HUES48 (cell line): ENCODE measurements around the gene HHAT.

Experiments used
- H3K27ac ChIP-seq: one replicate; pipeline ENCODE4 v1.7.0; 2013; ENCODE audit warnings: low read depth, low read length, inconsistent platforms
- H3K27me3 ChIP-seq: 2 replicates; pipeline ENCODE4 v1.6.1; 2013; ENCODE audit warnings: mild to moderate bottlenecking, low read length; ENCODE audit not compliant: control insufficient read depth, insufficient read depth
- H3K36me3 ChIP-seq: 2 replicates; pipeline ENCODE4 v1.6.1; 2013; ENCODE audit warnings: low read length; ENCODE audit not compliant: control insufficient read depth, insufficient read depth
- H3K4me1 ChIP-seq: 2 replicates; pipeline ENCODE4 v1.6.1; 2013; ENCODE audit warnings: mild to moderate bottlenecking, low read length; ENCODE audit not compliant: control insufficient read depth, insufficient read depth
- H3K4me3 ChIP-seq: 2 replicates; pipeline ENCODE4 v1.5.1; 2013; ENCODE audit warnings: mild to moderate bottlenecking, low read depth, low read length
- H3K9ac ChIP-seq: 2 replicates; pipeline ENCODE4 v1.6.1; 2013; ENCODE audit warnings: mild to moderate bottlenecking, low read depth, low read length, moderate library complexity
- H3K9me3 ChIP-seq: 2 replicates; pipeline ENCODE4 v1.6.1; 2013; ENCODE audit warnings: low read length; ENCODE audit not compliant: control insufficient read depth, insufficient read depth

The HHAT gene

GRCh38 chr1:210328746-210329503 is at the start of gene HHAT:
HHAT (plus strand) TSS chr1:210328902; CDS start chr1:210348976, 20,074 bp downstream.
- Histone ChIP-seq H3K9ac (peak within 1 kb of the TSS; percentile 9; the same call in 1 of the 2 replicates), H3K36me3 (no peaks in the 10 kb centered on the region), H3K27me3 (peaks cover 84% of the 10 kb centered on the region), H3K27ac (peak within 1 kb of the TSS; percentile 52), H3K4me3 (peak within 1 kb of the TSS; percentile 71), H3K9me3 (no peaks in the 10 kb centered on the region; the same call in 1 of the 2 replicates), H3K4me1 (peaks cover 8% of the 10 kb centered on the region; the same call in 1 of the 2 replicates)

DNA sequence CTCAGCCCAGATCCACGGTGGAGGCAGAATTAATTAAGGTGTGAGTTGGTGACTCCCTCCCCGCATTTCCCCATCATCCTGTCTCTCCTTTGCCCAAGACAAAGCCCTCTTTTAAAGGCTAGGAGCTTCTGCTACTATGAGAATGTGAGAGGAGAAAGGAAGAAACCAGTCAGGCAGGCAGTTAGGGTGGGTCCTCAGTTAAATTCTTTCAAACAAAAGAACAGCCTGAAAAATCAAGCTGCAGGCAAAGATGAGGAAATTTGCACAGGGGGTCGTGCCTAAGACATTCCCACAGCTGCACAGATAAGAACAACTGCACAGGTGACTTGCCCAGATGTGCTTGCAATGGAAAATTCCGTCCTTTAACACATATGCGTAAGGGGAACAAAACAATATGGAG is 48.5 kb upstream of the HHAT start:
- H3K9ac ChIP-seq, result no peak overlapping the region
- H3K4me3 ChIP-seq, result no peak overlapping the region
- no peaks in the 10 kb centered on the region for H3K4me1 ChIP-seq
- no peaks in the 10 kb centered on the region for H3K36me3 ChIP-seq
- H3K27me3 ChIP-seq, result no peaks in the 10 kb centered on the region
- H3K27ac ChIP-seq, result no peak overlapping the region
- H3K9me3 ChIP-seq, result peaks cover 13% of the 10 kb centered on the region

DNA sequence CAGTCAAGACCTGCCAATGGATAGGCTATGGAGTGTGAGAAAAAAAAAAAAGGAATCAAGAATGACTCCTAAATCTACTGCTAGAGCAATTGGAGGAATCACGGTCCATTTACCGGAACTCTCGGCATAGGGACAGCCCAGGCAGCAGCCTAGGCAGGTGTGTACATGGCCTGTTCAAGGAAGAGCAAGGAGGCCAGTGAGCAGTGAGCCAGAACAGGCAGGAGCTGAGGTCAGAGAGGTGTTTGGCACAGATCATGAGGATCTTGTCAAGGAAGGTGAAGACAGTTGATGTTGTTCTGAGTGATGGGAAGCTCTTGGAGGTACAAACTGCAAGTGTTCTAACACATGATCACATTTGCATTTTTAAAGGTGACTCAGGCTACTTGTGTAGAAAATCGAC is 40.6 kb upstream of the HHAT start:
- Histone ChIP-seq H3K9ac (no peak overlapping the region), H3K4me3 (no peak overlapping the region), H3K27ac (no peak overlapping the region), H3K4me1 (peaks cover 13% of the 10 kb centered on the region), H3K9me3 (no peaks in the 10 kb centered on the region), H3K27me3 (peaks cover 21% of the 10 kb centered on the region), H3K36me3 (no peaks in the 10 kb centered on the region)

DNA sequence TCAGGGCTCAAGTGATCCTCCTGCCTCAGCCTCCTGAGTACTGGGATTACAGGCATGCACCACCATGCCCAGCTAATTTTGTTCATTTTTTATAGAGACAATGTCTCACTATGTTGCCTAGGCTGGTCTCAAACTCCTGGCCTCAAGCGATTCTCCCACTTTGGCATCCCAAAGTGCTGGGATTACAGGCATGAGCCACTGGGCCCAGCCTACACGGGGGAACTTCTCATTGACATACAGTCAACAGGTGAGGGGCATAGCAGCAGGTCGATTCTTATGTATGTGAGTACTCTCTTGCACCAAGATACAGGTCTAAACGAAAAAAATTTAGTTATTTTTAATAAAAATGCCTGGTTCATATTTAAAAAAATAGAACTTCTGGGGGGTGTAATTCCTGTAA is 39.5 kb upstream of the HHAT start:
- no peaks in the 10 kb centered on the region for H3K36me3 ChIP-seq
- H3K9ac ChIP-seq, result no peak overlapping the region
- H3K27ac ChIP-seq, result no peak overlapping the region
- no peaks in the 10 kb centered on the region for H3K9me3 ChIP-seq
- H3K4me1 ChIP-seq, result peaks cover 17% of the 10 kb centered on the region
- H3K4me3 ChIP-seq, result no peak overlapping the region
- H3K27me3 ChIP-seq, result peaks cover 28% of the 10 kb centered on the region

DNA sequence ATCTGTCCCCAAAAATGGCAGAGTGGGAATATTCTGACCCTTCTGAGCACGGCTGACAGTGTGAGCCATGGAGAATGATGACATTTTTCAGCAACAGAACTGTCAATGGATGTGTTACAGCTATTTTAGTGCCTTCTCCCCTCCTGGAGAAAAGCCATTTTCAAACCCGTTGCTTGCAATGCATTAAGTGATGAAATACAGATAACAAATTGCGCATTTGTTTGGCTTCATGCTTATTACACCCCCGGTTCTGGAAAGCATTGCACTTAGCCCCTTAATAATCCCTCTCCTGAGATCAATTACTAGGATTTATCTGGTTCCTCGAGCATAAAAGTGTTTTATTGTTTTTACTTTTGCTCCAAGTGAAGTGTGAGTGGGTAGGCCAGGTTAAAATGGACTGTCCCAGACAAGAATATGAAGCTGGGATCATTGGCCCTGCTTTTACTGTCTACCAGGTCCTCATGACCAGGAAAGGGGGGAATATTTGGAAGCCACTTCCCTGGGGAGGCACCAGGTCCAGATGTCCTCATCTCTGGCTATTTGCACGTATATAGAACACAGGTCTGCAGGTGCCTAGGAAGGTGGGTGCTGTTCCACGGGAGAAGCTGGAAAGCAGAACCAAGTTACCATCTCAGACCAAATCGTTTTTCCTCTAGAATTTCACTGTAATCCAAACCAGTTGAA is 37.5 kb upstream of the HHAT start:
- Histone ChIP-seq H3K4me3 (no peak overlapping the region), H3K27me3 (peaks cover 28% of the 10 kb centered on the region), H3K27ac (no peak overlapping the region), H3K9me3 (no peaks in the 10 kb centered on the region), H3K4me1 (peaks cover 28% of the 10 kb centered on the region), H3K36me3 (no peaks in the 10 kb centered on the region), H3K9ac (no peak overlapping the region; the same call in 1 of the 2 replicates)

DNA sequence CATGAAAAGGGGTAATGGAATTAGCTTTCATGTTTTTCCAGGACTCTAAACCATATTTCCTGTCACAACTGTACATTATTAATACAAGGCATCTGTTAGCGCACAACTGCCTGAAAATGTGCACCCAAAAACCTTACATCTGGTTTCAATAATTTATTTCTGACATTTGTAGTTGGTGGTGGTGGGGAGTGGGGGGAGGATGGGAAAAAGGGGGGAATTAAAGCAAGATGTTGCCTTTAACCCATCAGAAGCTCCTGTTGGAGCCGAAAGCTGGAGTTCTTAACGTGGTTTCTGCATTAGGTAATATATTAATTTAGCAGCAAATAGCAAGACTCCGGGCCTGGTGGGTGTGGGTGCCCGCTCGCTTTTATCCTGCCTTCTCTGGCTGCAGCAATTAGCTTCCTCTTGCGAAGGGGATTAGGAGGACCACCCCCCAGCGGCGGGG is 36.9 kb upstream of the HHAT start:
- Histone ChIP-seq H3K4me3 (peak overlapping the region; percentile 62), H3K9ac (no peak overlapping the region), H3K27ac (peak overlapping the region; percentile 57), H3K36me3 (no peaks in the 10 kb centered on the region), H3K4me1 (peaks cover 28% of the 10 kb centered on the region), H3K9me3 (no peaks in the 10 kb centered on the region), H3K27me3 (peaks cover 28% of the 10 kb centered on the region)

GRCh38 chr1:210292231-210292871 is 36.4 kb upstream of the HHAT start:
- H3K4me1 ChIP-seq, result peaks cover 28% of the 10 kb centered on the region
- H3K9ac ChIP-seq, result no peak overlapping the region; the same call in 1 of the 2 replicates
- H3K4me3 ChIP-seq, result peak overlapping the region; percentile 62
- H3K36me3 ChIP-seq, result no peaks in the 10 kb centered on the region
- H3K9me3 ChIP-seq, result no peaks in the 10 kb centered on the region
- H3K27me3 ChIP-seq, result peaks cover 28% of the 10 kb centered on the region
- H3K27ac ChIP-seq, result peak overlapping the region; percentile 57

- H3K4me1 ChIP-seq, result peaks cover 28% of the 10 kb centered on the region
- peaks cover 28% of the 10 kb centered on the region for H3K27me3 ChIP-seq
- H3K36me3 ChIP-seq, result no peaks in the 10 kb centered on the region
- no peak overlapping the region for H3K27ac ChIP-seq
- no peaks in the 10 kb centered on the region for H3K9me3 ChIP-seq
- peak overlapping the region; percentile 62; the same call in 1 of the 2 replicates for H3K4me3 ChIP-seq
- no peak overlapping the region for H3K9ac ChIP-seq
Measured at GRCh38 chr1:210293171-210293607, 35.5 kb upstream of the HHAT start.

DNA sequence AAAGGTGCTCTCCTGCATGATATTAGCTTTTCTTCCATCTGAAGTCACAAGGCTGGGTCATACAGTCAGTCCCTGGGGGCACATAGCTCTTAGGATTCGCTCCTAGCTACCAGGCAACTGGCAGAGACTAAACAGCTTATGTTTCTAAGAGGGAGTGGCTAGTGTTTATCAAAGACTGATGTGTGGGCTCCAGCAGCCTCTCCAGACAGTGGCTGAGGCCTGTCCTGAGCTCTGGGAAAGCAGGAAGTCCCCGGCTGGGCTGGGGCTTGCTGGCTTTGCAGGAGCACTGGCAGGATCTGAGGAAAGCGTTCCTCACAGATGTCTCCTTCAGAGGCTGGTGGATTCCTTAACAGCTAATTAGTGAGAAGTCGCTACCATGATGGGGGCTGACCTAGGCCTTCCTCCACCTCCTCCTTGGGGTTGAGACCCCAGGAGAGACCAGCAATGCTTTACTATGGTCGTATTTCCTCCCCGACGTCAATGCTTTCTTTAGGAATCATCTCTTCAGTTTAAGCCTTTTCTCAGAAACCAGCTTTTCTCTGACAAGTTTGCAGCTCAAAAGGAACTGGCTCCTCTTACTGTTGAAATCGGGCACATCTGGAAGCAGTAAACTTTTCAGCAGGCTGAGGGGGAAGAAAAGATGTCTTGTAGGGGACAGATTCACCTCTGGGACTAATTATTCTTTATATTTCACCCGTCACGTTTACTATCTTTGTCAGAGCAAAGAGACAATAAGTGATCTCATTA is 33.5 kb upstream of the HHAT start:
- Histone ChIP-seq H3K36me3 (no peaks in the 10 kb centered on the region), H3K4me1 (peaks cover 40% of the 10 kb centered on the region), H3K9ac (no peak overlapping the region), H3K27ac (peak overlapping the region; percentile 50), H3K4me3 (no peak overlapping the region), H3K27me3 (peaks cover 28% of the 10 kb centered on the region), H3K9me3 (no peaks in the 10 kb centered on the region)

GRCh38 chr1:210296682-210297081 is 32.0 kb upstream of the HHAT start:
- Histone ChIP-seq H3K4me3 (no peak overlapping the region), H3K9ac (no peak overlapping the region), H3K9me3 (no peaks in the 10 kb centered on the region), H3K4me1 (peaks cover 43% of the 10 kb centered on the region), H3K27ac (no peak overlapping the region), H3K27me3 (peaks cover 17% of the 10 kb centered on the region), H3K36me3 (no peaks in the 10 kb centered on the region)
